ENCODE results near the gene ARRDC1.

DNA sequence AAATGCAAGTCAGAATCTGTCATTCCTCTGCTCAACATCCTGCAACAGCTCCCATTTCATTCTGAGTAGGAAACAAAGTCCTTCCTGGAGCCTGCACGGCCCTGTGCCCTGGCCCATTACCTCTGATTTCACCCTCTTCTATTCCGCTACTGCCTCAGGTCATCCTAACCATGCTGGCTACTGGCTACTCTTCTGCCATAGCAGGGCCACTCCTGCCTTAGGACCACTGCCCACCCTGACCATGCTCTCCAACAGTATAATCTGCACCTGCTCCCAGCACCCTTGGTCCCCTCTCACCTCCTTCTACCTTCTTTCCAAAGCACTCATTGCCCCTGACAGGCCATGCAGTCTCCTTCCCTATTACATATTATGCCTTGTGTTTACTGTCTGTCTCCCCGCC is 34.9 kb upstream of the ARRDC1 start:
- TF ChIP-seq CTCF (IDR thresholded peaks at IDR 0.05) (no peak), POLR2A (IDR thresholded peaks at IDR 0.05; ENCODE audit: low read depth) (no peak)
